GM12878 (cell line): ENCODE data around the gene LRCH4. TPM values are rescaled to one million over a fixed set of nuclear protein-coding genes. Genes with fewer than 3 reads are reported as not detected.

ENCODE experiments used
- ATAC-seq: fragments of 200-7000 bp; cut with Tn5 transposase; 3 replicates; pipeline ENCODE4 v1.9.1; 2020; ENCODE audit warnings: mild to moderate bottlenecking, moderate library complexity
- BruUV-seq: library from RNA; stranded (reverse); fragments of 400-500 nt; replicated peaks from 2 replicates; lab custom pipeline; 2021; lab: Mats Ljungman, UMichigan
- CTCF ChIA-PET: fragments of 300-600 bp; sonication (Branson Sonifier 250); formaldehyde crosslinking; extraction: SDS; loops from one replicate; lab custom pipeline; 2021; ENCODE audit warnings: inconsistent platforms; lab: Yijun Ruan, JAX
- POLR2A ChIA-PET: fragments of 350-600 bp; formaldehyde crosslinking; extraction: SDS; loops from one replicate; lab custom pipeline; 2021; ENCODE audit warnings: inconsistent platforms; lab: Charles Lee
- RAD21 ChIA-PET: fragments of 300-600 bp; sonication (Branson Sonifier 250); formaldehyde crosslinking; loops from one replicate; lab custom pipeline; 2023; ENCODE audit warnings: antibody characterized with exemption; ENCODE audit not compliant: unreplicated experiment; lab: Charles Lee
- SMC1A ChIA-PET: fragments of 300-600 bp; sonication (Branson Sonifier 250); formaldehyde crosslinking; loops from one replicate; lab custom pipeline; 2023; ENCODE audit not compliant: unreplicated experiment, uncharacterized antibody; lab: Charles Lee
- DNase-seq: peaks from one replicate; pipeline ENCODE4 v3.0.0-alpha.2; 2011; ENCODE audit warnings: low read depth, low spot score
- FAIRE-seq: peaks from 3 replicates; lab custom pipeline; 2011; peaks lifted over from hg19 to GRCh38; lab: Jason Lieb, UNC
- H2AFZ ChIP-seq: 2 replicates; pipeline ENCODE4 v1.6.0; 2011; ENCODE audit warnings: low read depth, low read length, control low read depth; ENCODE audit not compliant: control insufficient read depth
- H3K27ac ChIP-seq: 2 replicates; pipeline ENCODE4 v1.5.1; 2011; ENCODE audit warnings: control low read depth; ENCODE audit not compliant: control insufficient read depth, insufficient read depth
- H3K27me3 ChIP-seq, 2 experiments: replicated peaks in 1 of 2; 2 replicates each; pipeline versions ENCODE4 v1.6.0 to v1.6.1; 2011; ENCODE audit warnings: low read length in 1 of 2; ENCODE audit not compliant: control insufficient read depth in 2 of 2, insufficient read depth in 2 of 2
- H3K36me3 ChIP-seq, 2 experiments: 2 replicates each; pipeline ENCODE4 v1.5.1; 2011; ENCODE audit warnings: low read length in 1 of 2; ENCODE audit not compliant: control insufficient read depth in 2 of 2, insufficient read depth in 2 of 2
- H3K4me1 ChIP-seq: 2 replicates; pipeline ENCODE4 v1.6.1; 2011; ENCODE audit warnings: mild to moderate bottlenecking, low read length, moderate library complexity, mixed read lengths; ENCODE audit not compliant: control insufficient read depth, insufficient read depth
- H3K4me2 ChIP-seq: 2 replicates; pipeline ENCODE4 v1.6.0; 2011; ENCODE audit warnings: control low read depth; ENCODE audit not compliant: control insufficient read depth, insufficient read depth
- H3K4me3 ChIP-seq: fragments of 200-600 bp; sonication (generic); 2 replicates; pipeline ENCODE4 v1.5.1; 2016
- H3K79me2 ChIP-seq: 2 replicates; pipeline ENCODE4 v1.6.0; 2011; ENCODE audit warnings: low read length; ENCODE audit not compliant: control insufficient read depth, insufficient read depth
- H3K9ac ChIP-seq: 2 replicates; pipeline ENCODE4 v1.8.0; 2011; ENCODE audit warnings: low read length, control low read depth, mixed read lengths; ENCODE audit not compliant: control insufficient read depth, insufficient read depth
- H3K9me3 ChIP-seq: replicated peaks from 3 replicates; pipeline ENCODE4 v1.5.1; 2011; ENCODE audit warnings: mild to moderate bottlenecking, low read length; ENCODE audit not compliant: control insufficient read depth, insufficient read depth
- H4K20me1 ChIP-seq: 2 replicates; pipeline ENCODE4 v1.6.0; 2011; ENCODE audit not compliant: control insufficient read depth, insufficient read depth
- ASH2L ChIP-seq: fragments of 300-600, 200-600 bp; sonication (generic); IDR thresholded peaks from 2 replicates; pipeline ENCODE4 v1.6.1; 2017; ENCODE audit warnings: low read depth, mild to moderate bottlenecking, borderline replicate concordance
- FOXK2 ChIP-seq: fragments of 450-650 bp; IDR thresholded peaks from 2 replicates; pipeline ENCODE4 v1.6.1; 2017; ENCODE audit warnings: mild to moderate bottlenecking, moderate library complexity
- IKZF1 ChIP-seq: fragments of 450-650 bp; conservative IDR thresholded peaks from 2 replicates; pipeline ENCODE4 v1.6.1; 2017; ENCODE audit warnings: antibody characterized with exemption, mild to moderate bottlenecking
- IRF4 ChIP-seq: IDR thresholded peaks from 2 replicates; pipeline ENCODE4 v1.6.1; 2011; ENCODE audit warnings: low read depth, low read length
- MEF2A ChIP-seq: IDR thresholded peaks from 2 replicates; pipeline ENCODE4 v1.6.1; 2011; ENCODE audit warnings: low read depth, mild to moderate bottlenecking, low read length, moderate library complexity; ENCODE audit not compliant: insufficient read depth
- RELB ChIP-seq: fragments of 450-650 bp; IDR thresholded peaks from 2 replicates; pipeline ENCODE4 v1.6.1; 2017; ENCODE audit warnings: low read depth, mild to moderate bottlenecking, moderate library complexity
- SREBF2 ChIP-seq: IDR thresholded peaks from 2 replicates; pipeline ENCODE4 v1.6.1; 2012; ENCODE audit warnings: mild to moderate bottlenecking, low read length
- USF1 ChIP-seq: IDR thresholded peaks from 2 replicates; pipeline ENCODE4 v1.6.1; 2011; ENCODE audit warnings: borderline replicate concordance, low read depth, mild to moderate bottlenecking, moderate library complexity, mixed read lengths, low read length; ENCODE audit not compliant: insufficient read depth; ENCODE audit errors: extremely low read length
- WGBS: methylation state at CpG from one replicate; pipeline ENCODE4 v1.1.6; 2016; ENCODE audit warnings: low lambda C conversion rate; ENCODE audit not compliant: insufficient replicate concordance, insufficient coverage; ENCODE audit errors: missing lambda C conversion rate; 5-methylcytosine and 5-hydroxymethylcytosine counted together
- in situ Hi-C: fragments of 300-500 bp; cut with MboI; formaldehyde crosslinking; loops from 9 replicates; pipeline ENCODE4 v1.14.3; 2018; ENCODE audit warnings: mixed read lengths
- intact Hi-C: fragments of 100-400 bp; cut with micrococcal nuclease; formaldehyde crosslinking; loops from one replicate; pipeline ENCODE4 v1.14.2; 2022; ENCODE audit not compliant: unreplicated experiment
- polyA plus RNA-seq, 11 experiments: library from polyadenylated mRNA; depleted of rRNA in 4 of 11; unstranded in 6 of 11; stranded (reverse) in 5 of 11; fragments of >200 nt; fragmentation: Nextera tagmentation in 4 of 11; fragmentation: Illumina TruSeq in 1 of 11; extraction: Ambion mirVana in 4 of 11; extraction: Trizol in 1 of 11; gene quantifications; 1 replicate in 1 of 11; 2 replicates in 10 of 11; pipeline versions ENCODE4 v1.2.1 to v1.2.3, GENCODE V29; 2011 to 2016; ENCODE audit warnings: inconsistent platforms in 2 of 11, missing spikeins in 2 of 11, low read depth in 1 of 11
- total RNA-seq, 4 experiments: library from RNA; depleted of rRNA in 3 of 4; stranded (reverse); fragments of >200 nt in 3 of 4; fragmentation: Illumina TruSeq in 1 of 4; extraction: Trizol in 1 of 4; gene quantifications; 2 replicates each; pipeline versions ENCODE4 v1.2.1 to v1.2.3, GENCODE V29; 2013 to 2021

LRCH4 gene
- total and polyA plus RNA-seq, 10 of the 15 experiments (the other 5 are each of a cell fraction or from before 2014, with no cell fraction given): 0.58 to 96.7 (median 28.4) TPM

- TF ChIP-seq RELB: peak; percentile 48
- TF ChIP-seq IKZF1: peak; percentile 70
- TF ChIP-seq USF1: no peak
- TF ChIP-seq MEF2A: no peak
- no peak for TF ChIP-seq FOXK2
- no peak for TF ChIP-seq SREBF2
Observed at GRCh38 chr7:100545360-100546128, 40.4 kb downstream of the LRCH4 start (continued).

GRCh38 chr7:100544967-100545359 is 41.0 kb downstream of the LRCH4 start:
- FAIRE-seq: no peak
- H3K9ac ChIP-seq: peak overlapping the region; percentile 52
- peaks cover 71% of the 10 kb centered on the region for H3K4me1 ChIP-seq
- ChIA-PET CTCF (interaction anchor here (0.6 to 7.9 kb wide), 10 partner anchors 10 to 148 kb away, joined by 3 to 101 read pairs (median 3); no protein-coding TSS in a partner anchor), RAD21 (interaction anchor here (1.1 to 11.5 kb wide), 8 partner anchors 14 to 75 kb away, joined by 4 to 90 read pairs (median 8); partner anchors contain the start of genes FBXO24, LRCH4 and TSC22D4), SMC1A (interaction anchor here (0.8 to 10.6 kb wide), 10 partner anchors 9 to 148 kb away, joined by 3 to 127 read pairs (median 5); partner anchors contain the start of gene TSC22D4), POLR2A (interaction anchor here (0.6 to 7.1 kb wide), 10 partner anchors 10 to 598 kb away, joined by 3 to 47 read pairs (median 4); partner anchors contain the start of genes FBXO24, LRCH4, MOSPD3 and TSC22D4)
- no peaks in the 10 kb centered on the region for H3K27me3 ChIP-seq
- BruUV-seq: TSS peak; percentile 71
- DNase-seq: no peak
- intact Hi-C loops: loop anchor here (5.0 to 10.0 kb wide), 2 partner anchors 68 to 180 kb away; partner anchors contain the start of gene TSC22D4
- H3K9me3 ChIP-seq: no peaks in the 10 kb centered on the region
- TF ChIP-seq IRF4 (no peak), ASH2L (0 out of 2 replicates have a peak, but pooled peaks have one; percentile 11)
- no peak overlapping the region for H2AFZ ChIP-seq
- H3K4me2 ChIP-seq: peak overlapping the region; percentile 88
- peak overlapping the region; percentile 99 for H3K27ac ChIP-seq
- 3% methylated on average over 1 of the region's 1 CpG for WGBS
- peaks cover 0 to 12% of the 10 kb centered on the region in 2 experiments; a peak in 3 of 4 replicates for H3K36me3 ChIP-seq
- no peak for ATAC-seq
- H3K4me3 ChIP-seq: peak overlapping the region; percentile 56
- H4K20me1 ChIP-seq: no peaks in the 10 kb centered on the region
- H3K79me2 ChIP-seq: peaks cover 80% of the 10 kb centered on the region
- in situ Hi-C loops: no loop called here
